Uterus (tissue), 2 donors: Measurements from ENCODE around the gene TM7SF2.

Experiments
- POLR2A ChIP-seq, 2 donors: fragments of 450-650 bp; IDR thresholded peaks; one replicate each; pipeline ENCODE4 v1.6.1; 2016; ENCODE audit warnings: antibody characterized with exemption in 2 of 2, mild to moderate bottlenecking in 1 of 2, moderate library complexity in 1 of 2
- TF ChIP-seq, protein P1 (sequence below), 4 experiments: fragments of 200-600 bp in 2 of 4; fragments of 450-650 bp in 2 of 4; sonication (generic) in 2 of 4; IDR thresholded peaks; one replicate each; pipeline ENCODE4 v1.5.1; 2016 to 2019; ENCODE audit warnings: antibody characterized with exemption in 4 of 4, mild to moderate bottlenecking in 2 of 4, moderate library complexity in 1 of 4

DNA sequence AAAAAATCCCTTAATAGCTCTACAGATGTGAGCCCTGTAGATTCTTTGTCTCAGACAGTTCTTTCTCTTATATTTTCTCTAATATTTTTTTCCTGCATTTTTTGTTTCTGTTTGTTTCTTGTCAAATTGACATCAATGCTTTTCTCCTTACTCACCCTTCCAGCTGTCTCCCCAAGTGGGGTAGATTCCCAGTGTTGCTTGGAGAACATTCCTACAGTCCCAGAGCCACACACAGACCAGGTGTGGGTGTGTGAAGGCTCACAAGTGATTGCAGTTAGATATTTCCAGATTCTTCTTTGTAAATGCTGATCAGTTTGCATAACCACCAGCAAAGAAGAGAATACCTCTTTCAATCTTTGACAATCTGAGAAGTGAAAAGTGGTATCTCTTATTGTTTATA lies 8.2 kb upstream of the TM7SF2 start:
- no peak for TF ChIP-seq POLR2A (IDR thresholded peaks at IDR 0.05)
- TF ChIP-seq, protein P1, sequence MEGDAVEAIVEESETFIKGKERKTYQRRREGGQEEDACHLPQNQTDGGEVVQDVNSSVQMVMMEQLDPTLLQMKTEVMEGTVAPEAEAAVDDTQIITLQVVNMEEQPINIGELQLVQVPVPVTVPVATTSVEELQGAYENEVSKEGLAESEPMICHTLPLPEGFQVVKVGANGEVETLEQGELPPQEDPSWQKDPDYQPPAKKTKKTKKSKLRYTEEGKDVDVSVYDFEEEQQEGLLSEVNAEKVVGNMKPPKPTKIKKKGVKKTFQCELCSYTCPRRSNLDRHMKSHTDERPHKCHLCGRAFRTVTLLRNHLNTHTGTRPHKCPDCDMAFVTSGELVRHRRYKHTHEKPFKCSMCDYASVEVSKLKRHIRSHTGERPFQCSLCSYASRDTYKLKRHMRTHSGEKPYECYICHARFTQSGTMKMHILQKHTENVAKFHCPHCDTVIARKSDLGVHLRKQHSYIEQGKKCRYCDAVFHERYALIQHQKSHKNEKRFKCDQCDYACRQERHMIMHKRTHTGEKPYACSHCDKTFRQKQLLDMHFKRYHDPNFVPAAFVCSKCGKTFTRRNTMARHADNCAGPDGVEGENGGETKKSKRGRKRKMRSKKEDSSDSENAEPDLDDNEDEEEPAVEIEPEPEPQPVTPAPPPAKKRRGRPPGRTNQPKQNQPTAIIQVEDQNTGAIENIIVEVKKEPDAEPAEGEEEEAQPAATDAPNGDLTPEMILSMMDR (IDR thresholded peaks at IDR 0.05): no peak
